ENCODE measurements around the gene FAM3B. TPM values are rescaled to one million over a fixed set of nuclear protein-coding genes. Genes with fewer than 3 reads are reported as not detected.

The FAM3B gene
- total RNA-seq, 4 donors from 2014 or later: 0.59 to 4.6 (median 1.8) TPM

GRCh38 chr21:41396558-41397075 is 80.0 kb downstream of the FAM3B start:
- no peak for TF ChIP-seq POLR2A (IDR thresholded peaks at IDR 0.05)
- TF ChIP-seq, protein P1, sequence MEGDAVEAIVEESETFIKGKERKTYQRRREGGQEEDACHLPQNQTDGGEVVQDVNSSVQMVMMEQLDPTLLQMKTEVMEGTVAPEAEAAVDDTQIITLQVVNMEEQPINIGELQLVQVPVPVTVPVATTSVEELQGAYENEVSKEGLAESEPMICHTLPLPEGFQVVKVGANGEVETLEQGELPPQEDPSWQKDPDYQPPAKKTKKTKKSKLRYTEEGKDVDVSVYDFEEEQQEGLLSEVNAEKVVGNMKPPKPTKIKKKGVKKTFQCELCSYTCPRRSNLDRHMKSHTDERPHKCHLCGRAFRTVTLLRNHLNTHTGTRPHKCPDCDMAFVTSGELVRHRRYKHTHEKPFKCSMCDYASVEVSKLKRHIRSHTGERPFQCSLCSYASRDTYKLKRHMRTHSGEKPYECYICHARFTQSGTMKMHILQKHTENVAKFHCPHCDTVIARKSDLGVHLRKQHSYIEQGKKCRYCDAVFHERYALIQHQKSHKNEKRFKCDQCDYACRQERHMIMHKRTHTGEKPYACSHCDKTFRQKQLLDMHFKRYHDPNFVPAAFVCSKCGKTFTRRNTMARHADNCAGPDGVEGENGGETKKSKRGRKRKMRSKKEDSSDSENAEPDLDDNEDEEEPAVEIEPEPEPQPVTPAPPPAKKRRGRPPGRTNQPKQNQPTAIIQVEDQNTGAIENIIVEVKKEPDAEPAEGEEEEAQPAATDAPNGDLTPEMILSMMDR (IDR thresholded peaks at IDR 0.05): no peak
- H3K4me3 ChIP-seq (ENCODE audit: low read depth, poor library complexity, severe bottlenecking): no peak overlapping the region
- 47 to 53% methylated on average over 7 of the region's 7 CpGs for WGBS, 2 donors
- DNase-seq (ENCODE audit: low spot score in 2 of 2): peak; percentile 61 to 88
- intact Hi-C loops (cut with DNase I; ENCODE audit: low total_unique reads): no loop called here

DNA sequence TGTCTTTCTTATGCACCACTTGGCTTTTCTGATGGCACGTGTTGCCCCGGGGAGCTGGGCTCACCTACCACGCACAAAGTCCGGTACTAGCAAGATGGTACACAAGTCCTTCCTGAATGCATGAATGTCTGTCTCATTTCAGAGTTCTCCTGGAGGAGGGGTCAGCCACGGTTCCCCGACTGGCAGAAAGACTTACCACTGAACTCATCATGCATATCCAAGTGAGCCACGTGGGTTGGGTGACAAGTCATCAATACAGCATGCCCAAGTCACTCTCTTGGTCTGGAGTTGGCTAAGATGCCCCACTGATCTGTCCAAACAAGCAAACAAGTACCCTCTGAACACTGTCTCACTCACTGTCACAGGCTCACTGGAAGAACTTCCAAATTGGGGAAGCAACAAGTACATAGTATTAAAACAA is 80.9 kb downstream of the FAM3B start:
- intact Hi-C loops (cut with DNase I; ENCODE audit: low total_unique reads): no loop called here
- TF ChIP-seq, protein P1 (IDR thresholded peaks at IDR 0.05): no peak
- no peak for TF ChIP-seq POLR2A (IDR thresholded peaks at IDR 0.05)
- whole genome bisulfite sequencing, 2 donors: 91 to 96% methylated on average over 7 of the region's 7 CpGs
- no peak overlapping the region for H3K4me3 ChIP-seq (ENCODE audit: low read depth, poor library complexity, severe bottlenecking)
- peak in 1 of 2 donors; percentile 78 for DNase-seq (ENCODE audit: low spot score in 2 of 2)

DNA sequence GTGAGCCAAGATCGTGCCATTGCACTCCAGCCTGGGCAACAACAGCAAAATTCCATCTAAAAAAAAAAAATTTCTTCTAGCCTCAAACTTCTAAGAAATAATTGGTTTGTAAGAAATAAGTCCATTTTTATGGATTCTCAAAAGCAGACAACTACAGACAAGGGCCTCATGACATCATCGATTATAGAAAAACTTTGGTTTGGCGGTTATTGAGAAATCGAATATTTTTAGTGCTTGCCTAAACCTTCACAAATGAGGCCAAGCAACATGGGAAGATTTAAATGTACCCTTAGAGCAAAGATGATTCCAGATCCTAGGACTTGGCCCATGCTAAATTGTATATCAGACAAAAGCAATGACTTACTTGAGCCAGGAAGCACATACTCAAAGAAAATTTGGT is 81.7 kb downstream of the FAM3B start:
- WGBS, 2 donors: 91 to 94% methylated on average over 4 of the region's 4 CpGs

DNA sequence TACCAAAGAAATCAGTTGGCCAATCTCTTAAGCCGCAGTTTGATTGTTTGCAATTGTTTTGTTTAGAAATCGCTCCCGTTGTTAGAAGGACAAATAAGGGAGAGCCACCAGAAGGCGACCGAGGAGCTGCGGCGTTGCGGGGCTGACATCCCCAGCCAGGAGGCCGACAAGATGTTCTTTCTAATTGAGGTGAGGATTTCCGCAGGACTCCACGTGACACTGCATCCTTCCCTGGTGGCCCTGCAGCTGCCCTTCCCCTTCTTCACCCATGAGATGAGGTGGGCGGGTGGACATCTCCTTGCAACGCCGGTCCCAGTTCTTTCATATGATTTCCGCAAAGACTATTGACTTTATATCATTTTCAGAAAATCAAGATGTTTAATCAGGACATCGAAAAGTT is 82.2 kb downstream of the FAM3B start:
- intact Hi-C loops (cut with DNase I; ENCODE audit: low total_unique reads): no loop called here
- DNase-seq (ENCODE audit: low spot score in 2 of 2): peak in 1 of 2 donors; percentile 50
- TF ChIP-seq, protein P1 (IDR thresholded peaks at IDR 0.05): no peak
- TF ChIP-seq POLR2A (IDR thresholded peaks at IDR 0.05): no peak
- H3K4me3 ChIP-seq (ENCODE audit: low read depth, poor library complexity, severe bottlenecking): no peak overlapping the region
- 96 to 97% methylated on average over 16 of the region's 16 CpGs for WGBS, 2 donors

More for the DNA sequence above, 81.7 kb downstream of the FAM3B start:
- H3K4me3 ChIP-seq (ENCODE audit: low read depth, poor library complexity, severe bottlenecking): no peak overlapping the region
- DNase-seq (ENCODE audit: low spot score in 2 of 2): no peak
- no peak for TF ChIP-seq POLR2A (IDR thresholded peaks at IDR 0.05)
- TF ChIP-seq, protein P1 (IDR thresholded peaks at IDR 0.05): no peak
- intact Hi-C loops (cut with DNase I; ENCODE audit: low total_unique reads): no loop called here

DNA sequence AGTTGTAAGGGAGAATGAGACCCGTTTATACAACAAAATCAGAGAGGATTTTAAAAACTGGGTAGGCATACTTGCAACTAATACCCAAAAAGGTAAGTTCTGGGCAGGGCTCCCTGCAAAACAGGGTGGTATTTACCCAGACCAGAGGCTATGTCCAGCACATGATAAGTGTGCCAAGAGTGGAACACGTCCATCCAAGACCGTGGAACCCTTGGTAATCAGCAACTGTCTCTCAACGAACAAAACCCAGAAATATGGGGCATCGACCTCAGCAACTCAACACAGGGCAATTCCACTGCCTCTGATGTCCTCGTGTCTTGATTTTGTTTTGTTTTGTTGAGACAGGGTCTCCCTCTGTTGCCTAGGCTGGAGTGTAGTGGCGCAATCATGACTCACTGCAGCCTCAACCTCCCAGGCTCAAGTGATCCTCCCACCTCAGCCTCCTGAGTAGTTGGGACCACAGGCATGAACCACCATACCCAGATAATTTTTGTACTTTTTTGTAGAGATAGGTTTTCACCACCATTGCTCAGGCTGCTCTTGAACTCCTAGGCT is 82.7 kb downstream of the FAM3B start:
- 84 to 91% methylated on average over 7 of the region's 7 CpGs for WGBS, 2 donors
- intact Hi-C loops (cut with DNase I; ENCODE audit: low total_unique reads): no loop called here
- no peak overlapping the region for H3K4me3 ChIP-seq (ENCODE audit: low read depth, poor library complexity, severe bottlenecking)
- peak in 1 of 2 donors; percentile 46 for DNase-seq (ENCODE audit: low spot score in 2 of 2)
- TF ChIP-seq POLR2A (IDR thresholded peaks at IDR 0.05): no peak
- TF ChIP-seq, protein P1 (IDR thresholded peaks at IDR 0.05): no peak

DNA sequence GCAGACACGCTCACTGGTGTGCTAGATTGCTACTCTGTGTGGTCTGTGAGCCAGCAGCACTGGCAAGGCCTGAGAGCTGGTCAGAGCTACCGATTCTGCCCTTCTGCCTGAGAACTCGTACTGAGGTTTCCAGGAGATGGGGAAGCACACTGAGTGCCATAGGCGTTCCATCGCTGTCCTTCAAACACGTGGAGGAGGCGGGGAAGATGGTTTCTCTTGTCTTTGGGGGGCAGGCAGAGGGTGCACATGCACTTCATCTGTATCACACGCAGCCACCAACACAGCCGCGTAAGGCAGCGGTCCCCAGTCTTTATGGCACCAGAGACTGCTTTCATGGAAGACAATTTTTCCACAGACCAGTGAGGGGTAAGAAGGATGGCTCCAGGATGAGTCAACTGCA is 85.6 kb downstream of the FAM3B start:
- DNase-seq (ENCODE audit: low spot score in 2 of 2): peak in 1 of 2 donors; percentile 32
- TF ChIP-seq POLR2A (IDR thresholded peaks at IDR 0.05): no peak
- TF ChIP-seq, protein P1 (IDR thresholded peaks at IDR 0.05): no peak
- WGBS, 2 donors: 90 to 94% methylated on average over 11 of the region's 11 CpGs
- intact Hi-C loops (cut with DNase I; ENCODE audit: low total_unique reads): no loop called here
- H3K4me3 ChIP-seq (ENCODE audit: low read depth, poor library complexity, severe bottlenecking): no peak overlapping the region

All from lower leg skin (tissue), 4 donors.